ENCODE data around the gene NCOA1.
"Not testable (repeated sequence)": the region's sequence is repeated elsewhere in the genome, so short reads cannot be mapped to it uniquely, and the experiment has no call there.

Gene NCOA1

GRCh38 chr2:24586955-24587354 is 95.9 kb downstream of the NCOA1 start:
- DNase-seq: no peak

- no peak for DNase-seq
These were observed 97.2 kb downstream of the NCOA1 start for GRCh38 chr2:24588294-24588693.

GRCh38 chr2:24592441-24593100 is 101.5 kb downstream of the NCOA1 start:
- no peak for DNase-seq

GRCh38 chr2:24594283-24594682 is 103.2 kb downstream of the NCOA1 start:
- no peak for DNase-seq

GRCh38 chr2:24597181-24597870 is 106.3 kb downstream of the NCOA1 start:
- no peak for DNase-seq

- DNase-seq: not testable (repeated sequence)
These were observed 109.1 kb downstream of the NCOA1 start for GRCh38 chr2:24600140-24600539.

GRCh38 chr2:24611631-24612030 is 120.6 kb downstream of the NCOA1 start:
- DNase-seq: no peak

- DNase-seq: no peak
These were observed 122.2 kb downstream of the NCOA1 start for GRCh38 chr2:24613154-24613814.

GRCh38 chr2:24616616-24617015 is 125.6 kb downstream of the NCOA1 start:
- no peak for DNase-seq

GRCh38 chr2:24617424-24617823 is 126.4 kb downstream of the NCOA1 start:
- no peak for DNase-seq

GRCh38 chr2:24618144-24618543 is 127.1 kb downstream of the NCOA1 start:
- DNase-seq: no peak

- no peak for DNase-seq
These were observed 127.6 kb downstream of the NCOA1 start for GRCh38 chr2:24618680-24619079.

GRCh38 chr2:24620936-24621335 is 129.9 kb downstream of the NCOA1 start:
- no peak for DNase-seq

GRCh38 chr2:24621779-24622538 is 130.9 kb downstream of the NCOA1 start:
- no peak for DNase-seq

- no peak for DNase-seq
These were observed 132.5 kb downstream of the NCOA1 start for GRCh38 chr2:24623535-24623934.

GRCh38 chr2:24625728-24626127 is 134.7 kb downstream of the NCOA1 start:
- DNase-seq: no peak

- DNase-seq: no peak
These were observed 135.1 kb downstream of the NCOA1 start for GRCh38 chr2:24626131-24626530.

GRCh38 chr2:24628746-24629145 is 137.7 kb downstream of the NCOA1 start:
- no peak for DNase-seq

GRCh38 chr2:24632172-24632571 is 141.1 kb downstream of the NCOA1 start:
- DNase-seq: no peak

- DNase-seq: no peak
These were observed 144.1 kb downstream of the NCOA1 start for GRCh38 chr2:24635181-24635580.

- DNase-seq: no peak
These were observed 147.5 kb downstream of the NCOA1 start for GRCh38 chr2:24638568-24638967.

- no peak for DNase-seq
These were observed 151.3 kb downstream of the NCOA1 start for GRCh38 chr2:24642351-24642750.

- DNase-seq: no peak
These were observed 152.0 kb downstream of the NCOA1 start for GRCh38 chr2:24643051-24643450.

Data from stimulated activated naive CD4-positive, alpha-beta T cell (primary cell).